Measurements from ENCODE around the gene ACTMAP.
A peak's percentile ranks its signal among the peaks of the same experiment; 100 is the strongest.
"Not testable (repeated sequence)": the region's sequence is repeated elsewhere in the genome, so short reads cannot be mapped to it uniquely, and the experiment has no call there.

ACTMAP gene

GRCh38 chr19:40733149-40733548, 17.1 kb downstream of the ACTMAP start:
- no peak overlapping the region for H3K18ac ChIP-seq (ENCODE audit: low read length)
- H3K4ac ChIP-seq (ENCODE audit: low read length): no peak overlapping the region
- H4K8ac ChIP-seq (ENCODE audit: low read depth, low read length): no peak overlapping the region
- no peaks in the 10 kb centered on the region for H3K4me1 ChIP-seq (ENCODE audit: control insufficient read depth in 2 of 2, insufficient read depth in 1 of 2, low read depth in 1 of 2, low read length in 2 of 2)
- H2BK5ac ChIP-seq (ENCODE audit: low read length): no peak overlapping the region
- H3K9ac ChIP-seq (ENCODE audit: low read depth, low read length, poor library complexity): no peak overlapping the region
- H3K4me3 ChIP-seq (ENCODE audit: low read length in 2 of 2): peak overlapping the region in 1 of 2 donors; percentile 23
- no peak overlapping the region for H3K27ac ChIP-seq (replicated peaks; ENCODE audit: low read length)
- H3K27me3 ChIP-seq (ENCODE audit: control insufficient read depth in 3 of 3, insufficient read depth in 3 of 3, low read depth in 1 of 3, low read length in 3 of 3): no peaks in the 10 kb centered on the region
- no peak overlapping the region for H2AK5ac ChIP-seq (ENCODE audit: low read depth, low read length)
- no peak for DNase-seq (ENCODE audit: low spot score)
- H3K79me1 ChIP-seq (ENCODE audit: low read depth, low read length): no peaks in the 10 kb centered on the region
- H2AFZ ChIP-seq (ENCODE audit: low read length): no peak overlapping the region
- no peak overlapping the region for H2BK12ac ChIP-seq (ENCODE audit: low read length)
- H3K4me2 ChIP-seq (ENCODE audit: insufficient read depth, low read length, poor library complexity, severe bottlenecking): no peak overlapping the region
- H4K91ac ChIP-seq (ENCODE audit: low read depth, low read length, poor library complexity): no peak overlapping the region
- H2BK15ac ChIP-seq (ENCODE audit: low read length): no peak overlapping the region
- WGBS, 2 donors (ENCODE audit: extremely low coverage in 2 of 2, insufficient read length in 2 of 2, insufficient replicate concordance in 1 of 2): no CpG with 5 or more reads among the region's 13 CpGs
- no peak overlapping the region for H3K23ac ChIP-seq (ENCODE audit: low read depth, low read length, poor library complexity)
- H3K36me3 ChIP-seq (replicated peaks in 1 of 2; ENCODE audit: control insufficient read depth in 2 of 2, insufficient read depth in 2 of 2, low read length in 2 of 2): peaks cover 36 to 86% of the 10 kb centered on the region in 2 donors
- no peak overlapping the region for H2BK120ac ChIP-seq (ENCODE audit: low read depth, low read length)
- H3K14ac ChIP-seq (ENCODE audit: low read length): no peak overlapping the region
- H3K9me3 ChIP-seq (replicated peaks in 1 of 2; ENCODE audit: control insufficient read depth in 2 of 2, insufficient read depth in 1 of 2, low read depth in 1 of 2, low read length in 2 of 2): no peaks in the 10 kb centered on the region

DNA sequence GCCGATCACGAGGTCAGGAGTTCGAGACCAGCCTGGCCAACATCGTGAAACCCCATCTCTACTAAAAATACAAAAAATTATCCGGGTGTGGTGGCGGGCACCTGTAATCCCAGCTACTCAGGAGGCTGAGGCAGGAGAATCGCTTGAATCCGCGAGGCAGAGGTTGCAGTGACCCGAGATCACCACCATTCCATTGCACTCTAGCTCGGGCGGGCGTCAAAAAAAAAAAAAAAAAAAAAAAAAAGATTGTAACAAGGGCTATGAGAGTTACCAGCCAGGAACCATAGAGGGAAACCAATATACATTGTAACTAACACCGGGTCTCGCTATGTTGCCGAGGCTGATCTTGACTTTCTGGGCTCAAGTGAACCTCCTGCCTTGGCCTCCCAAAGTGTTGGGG, 18.0 kb downstream of the ACTMAP start:
- H4K91ac ChIP-seq (ENCODE audit: low read depth, low read length, poor library complexity); H2BK120ac ChIP-seq (ENCODE audit: low read depth, low read length); H3K23ac ChIP-seq (ENCODE audit: low read depth, low read length, poor library complexity); H3K4me3 ChIP-seq (ENCODE audit: low read length in 2 of 2); H3K27ac ChIP-seq (replicated peaks; ENCODE audit: low read length); H3K27me3 ChIP-seq (ENCODE audit: control insufficient read depth in 3 of 3, insufficient read depth in 3 of 3, low read depth in 1 of 3, low read length in 3 of 3); H3K9ac ChIP-seq (ENCODE audit: low read depth, low read length, poor library complexity); H2BK12ac ChIP-seq (ENCODE audit: low read length); H3K18ac ChIP-seq (ENCODE audit: low read length); H4K8ac ChIP-seq (ENCODE audit: low read depth, low read length); H3K4ac ChIP-seq (ENCODE audit: low read length); H3K4me2 ChIP-seq (ENCODE audit: insufficient read depth, low read length, poor library complexity, severe bottlenecking); DNase-seq (ENCODE audit: low spot score); H2AK5ac ChIP-seq (ENCODE audit: low read depth, low read length); H2BK5ac ChIP-seq (ENCODE audit: low read length); H3K14ac ChIP-seq (ENCODE audit: low read length); H3K79me1 ChIP-seq (ENCODE audit: low read depth, low read length); H2AFZ ChIP-seq (ENCODE audit: low read length); H2BK15ac ChIP-seq (ENCODE audit: low read length); H3K4me1 ChIP-seq (ENCODE audit: control insufficient read depth in 2 of 2, insufficient read depth in 1 of 2, low read depth in 1 of 2, low read length in 2 of 2); H3K9me3 ChIP-seq (replicated peaks in 1 of 2; ENCODE audit: control insufficient read depth in 2 of 2, insufficient read depth in 1 of 2, low read depth in 1 of 2, low read length in 2 of 2): not testable (repeated sequence)
- WGBS, 2 donors (ENCODE audit: extremely low coverage in 2 of 2, insufficient read length in 2 of 2, insufficient replicate concordance in 1 of 2): no CpG with 5 or more reads among the region's 16 CpGs
- H3K36me3 ChIP-seq (replicated peaks in 1 of 2; ENCODE audit: control insufficient read depth in 2 of 2, insufficient read depth in 2 of 2, low read length in 2 of 2): peaks cover 40 to 89% of the 10 kb centered on the region in 2 donors

GRCh38 chr19:40730065-40730464, 20.2 kb downstream of the ACTMAP start:
- H3K4me1 ChIP-seq (ENCODE audit: control insufficient read depth in 2 of 2, insufficient read depth in 1 of 2, low read depth in 1 of 2, low read length in 2 of 2); H3K4me2 ChIP-seq (ENCODE audit: insufficient read depth, low read length, poor library complexity, severe bottlenecking); H4K8ac ChIP-seq (ENCODE audit: low read depth, low read length); H2BK15ac ChIP-seq (ENCODE audit: low read length); H3K27ac ChIP-seq (replicated peaks; ENCODE audit: low read length); H3K9ac ChIP-seq (ENCODE audit: low read depth, low read length, poor library complexity); H2BK120ac ChIP-seq (ENCODE audit: low read depth, low read length); H3K27me3 ChIP-seq (ENCODE audit: control insufficient read depth in 3 of 3, insufficient read depth in 3 of 3, low read depth in 1 of 3, low read length in 3 of 3); H2AFZ ChIP-seq (ENCODE audit: low read length); H3K4ac ChIP-seq (ENCODE audit: low read length); H3K14ac ChIP-seq (ENCODE audit: low read length); H2BK12ac ChIP-seq (ENCODE audit: low read length); H3K9me3 ChIP-seq (replicated peaks in 1 of 2; ENCODE audit: control insufficient read depth in 2 of 2, insufficient read depth in 1 of 2, low read depth in 1 of 2, low read length in 2 of 2); H2BK5ac ChIP-seq (ENCODE audit: low read length); DNase-seq (ENCODE audit: low spot score); H3K79me1 ChIP-seq (ENCODE audit: low read depth, low read length); H3K23ac ChIP-seq (ENCODE audit: low read depth, low read length, poor library complexity); H3K18ac ChIP-seq (ENCODE audit: low read length); H4K91ac ChIP-seq (ENCODE audit: low read depth, low read length, poor library complexity); H2AK5ac ChIP-seq (ENCODE audit: low read depth, low read length); H3K4me3 ChIP-seq (ENCODE audit: low read length in 2 of 2): not testable (repeated sequence)
- peaks cover 31 to 86% of the 10 kb centered on the region in 2 donors for H3K36me3 ChIP-seq (replicated peaks in 1 of 2; ENCODE audit: control insufficient read depth in 2 of 2, insufficient read depth in 2 of 2, low read length in 2 of 2)
- no CpG with 5 or more reads among the region's 5 CpGs for WGBS, 2 donors (ENCODE audit: extremely low coverage in 2 of 2, insufficient read length in 2 of 2, insufficient replicate concordance in 1 of 2)

DNA sequence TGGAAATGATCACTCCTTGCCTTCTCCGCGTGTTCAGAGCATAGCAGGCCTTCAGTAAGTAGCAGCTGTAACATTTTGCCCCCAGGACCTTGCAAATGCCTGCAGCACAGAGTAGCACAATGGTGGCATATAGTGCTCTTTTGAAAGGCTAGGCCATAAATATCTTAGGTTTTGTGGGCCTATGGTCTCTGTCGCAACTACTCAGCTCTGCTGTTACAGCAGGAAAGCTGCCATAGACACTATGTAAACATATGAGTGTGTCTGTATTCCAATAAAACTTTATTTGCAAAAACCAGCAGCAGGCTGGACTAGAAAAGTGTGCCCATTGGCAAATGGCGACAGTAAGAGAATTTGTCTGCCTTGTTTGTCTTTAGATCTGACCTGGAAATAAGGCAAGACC, 24.0 kb downstream of the ACTMAP start:
- H4K91ac ChIP-seq (ENCODE audit: low read depth, low read length, poor library complexity): no peak overlapping the region
- H3K4me1 ChIP-seq (ENCODE audit: control insufficient read depth in 2 of 2, insufficient read depth in 1 of 2, low read depth in 1 of 2, low read length in 2 of 2): no peaks in the 10 kb centered on the region
- peaks cover 29 to 80% of the 10 kb centered on the region in 2 donors for H3K36me3 ChIP-seq (replicated peaks in 1 of 2; ENCODE audit: control insufficient read depth in 2 of 2, insufficient read depth in 2 of 2, low read length in 2 of 2)
- H2BK5ac ChIP-seq (ENCODE audit: low read length): no peak overlapping the region
- no peak overlapping the region for H3K4me2 ChIP-seq (ENCODE audit: insufficient read depth, low read length, poor library complexity, severe bottlenecking)
- H3K27me3 ChIP-seq (ENCODE audit: control insufficient read depth in 3 of 3, insufficient read depth in 3 of 3, low read depth in 1 of 3, low read length in 3 of 3): no peaks in the 10 kb centered on the region
- no peak overlapping the region for H3K23ac ChIP-seq (ENCODE audit: low read depth, low read length, poor library complexity)
- no peak for DNase-seq (ENCODE audit: low spot score)
- H4K8ac ChIP-seq (ENCODE audit: low read depth, low read length): no peak overlapping the region
- no peak overlapping the region for H3K4ac ChIP-seq (ENCODE audit: low read length)
- peaks cover 8% of the 10 kb centered on the region for H3K79me1 ChIP-seq (ENCODE audit: low read depth, low read length)
- WGBS, 2 donors (ENCODE audit: extremely low coverage in 2 of 2, insufficient read length in 2 of 2, insufficient replicate concordance in 1 of 2): no CpG with 5 or more reads among the region's 4 CpGs
- H3K9ac ChIP-seq (ENCODE audit: low read depth, low read length, poor library complexity): no peak overlapping the region
- H2BK120ac ChIP-seq (ENCODE audit: low read depth, low read length): no peak overlapping the region
- H3K27ac ChIP-seq (replicated peaks; ENCODE audit: low read length): no peak overlapping the region
- no peak overlapping the region for H2BK12ac ChIP-seq (ENCODE audit: low read length)
- no peak overlapping the region for H3K14ac ChIP-seq (ENCODE audit: low read length)
- H3K9me3 ChIP-seq (replicated peaks in 1 of 2; ENCODE audit: control insufficient read depth in 2 of 2, insufficient read depth in 1 of 2, low read depth in 1 of 2, low read length in 2 of 2): peaks cover 0 to 4% of the 10 kb centered on the region in 2 donors
- no peak overlapping the region for H2BK15ac ChIP-seq (ENCODE audit: low read length)
- no peak overlapping the region for H3K18ac ChIP-seq (ENCODE audit: low read length)
- no peak overlapping the region for H2AFZ ChIP-seq (ENCODE audit: low read length)
- no peak overlapping the region for H2AK5ac ChIP-seq (ENCODE audit: low read depth, low read length)
- no peak overlapping the region for H3K4me3 ChIP-seq (ENCODE audit: low read length in 2 of 2)
